Astrocyte (in vitro differentiated cells and primary cell): Measurements from ENCODE around the gene SQSTM1. TPM values are rescaled to one million over a fixed set of nuclear protein-coding genes. Genes with fewer than 3 reads are reported as not detected.

Source experiments
- DNase-seq: peaks from one replicate; pipeline ENCODE4 v3.0.0-alpha.2; 2010; ENCODE audit warnings: low read depth
- FAIRE-seq: peaks from 2 replicates; lab custom pipeline; 2011; peaks lifted over from hg19 to GRCh38; lab: Jason Lieb, UNC
- H2AFZ ChIP-seq: 2 replicates; pipeline ENCODE4 v1.6.0; 2012; ENCODE audit warnings: low read depth, low read length, inconsistent platforms
- H3K27ac ChIP-seq: 2 replicates; pipeline ENCODE4 v1.5.1; 2011; ENCODE audit warnings: low read depth, low read length, inconsistent platforms
- H3K27me3 ChIP-seq: 2 replicates; pipeline ENCODE4 v1.6.0; 2011; ENCODE audit warnings: low read length, inconsistent platforms; ENCODE audit not compliant: insufficient read depth
- H3K36me3 ChIP-seq: 2 replicates; pipeline ENCODE4 v1.5.1; 2011; ENCODE audit warnings: low read length, inconsistent platforms; ENCODE audit not compliant: insufficient read depth
- H3K4me1 ChIP-seq: 2 replicates; pipeline ENCODE4 v1.5.1; 2011; ENCODE audit warnings: low read length, inconsistent platforms; ENCODE audit not compliant: insufficient read depth
- H3K4me2 ChIP-seq: 2 replicates; pipeline ENCODE4 v1.6.0; 2012; ENCODE audit warnings: low read length, inconsistent platforms
- H3K4me3 ChIP-seq: 2 replicates; pipeline ENCODE4 v1.5.1; 2011; ENCODE audit warnings: low read depth, mild to moderate bottlenecking, low read length, inconsistent platforms; ENCODE audit not compliant: insufficient read depth
- H3K79me2 ChIP-seq: 2 replicates; pipeline ENCODE4 v1.6.0; 2012; ENCODE audit warnings: mild to moderate bottlenecking, low read length, inconsistent platforms; ENCODE audit not compliant: insufficient read depth
- H3K9ac ChIP-seq: 2 replicates; pipeline ENCODE4 v1.6.0; 2012; ENCODE audit warnings: mild to moderate bottlenecking, low read length, inconsistent platforms
- H3K9me3 ChIP-seq: 2 replicates; pipeline ENCODE4 v1.5.1; 2012; ENCODE audit warnings: low read depth, mild to moderate bottlenecking, low read length, inconsistent platforms; ENCODE audit not compliant: insufficient read depth
- H4K20me1 ChIP-seq: 2 replicates; pipeline ENCODE4 v1.6.0; 2012; ENCODE audit warnings: low read length, inconsistent platforms; ENCODE audit not compliant: insufficient read depth
- H3K27ac Mint-ChIP-seq: one replicate; pipeline ENCODE4 v1.8.0; 2021; ENCODE audit warnings: mild to moderate bottlenecking, mixed read lengths; ENCODE audit not compliant: unreplicated experiment
- H3K27me3 Mint-ChIP-seq: one replicate; pipeline ENCODE4 v1.8.0; 2021; ENCODE audit warnings: low read depth, mixed read lengths; ENCODE audit not compliant: unreplicated experiment
- H3K36me3 Mint-ChIP-seq: one replicate; pipeline ENCODE4 v1.8.0; 2021; ENCODE audit warnings: low read depth, mixed read lengths; ENCODE audit not compliant: unreplicated experiment
- H3K4me1 Mint-ChIP-seq: one replicate; pipeline ENCODE4 v1.8.0; 2021; ENCODE audit warnings: low read depth, mixed read lengths; ENCODE audit not compliant: unreplicated experiment
- H3K4me3 Mint-ChIP-seq: one replicate; pipeline ENCODE4 v1.8.0; 2021; ENCODE audit warnings: mild to moderate bottlenecking, moderate library complexity, mixed read lengths; ENCODE audit not compliant: unreplicated experiment
- H3K9me3 Mint-ChIP-seq: one replicate; pipeline ENCODE4 v1.8.0; 2021; ENCODE audit warnings: mild to moderate bottlenecking, mixed read lengths; ENCODE audit not compliant: unreplicated experiment
- CTCF ChIP-seq: IDR thresholded peaks from 2 replicates; pipeline ENCODE4 v1.5.1; 2011; ENCODE audit warnings: low read depth, mild to moderate bottlenecking, inconsistent platforms, low read length, moderate library complexity; ENCODE audit not compliant: insufficient read depth
- EZH2 ChIP-seq: IDR thresholded peaks from 2 replicates; pipeline ENCODE4 v1.6.1; 2012; ENCODE audit warnings: mild to moderate bottlenecking, low read length, inconsistent platforms; ENCODE audit not compliant: insufficient read depth
- microRNA-seq: library from miRNA; unstranded; fragments of <30 nt; microRNA quantifications from one replicate; pipeline ENCODE4 v1.2.0, GENCODE V29; 2020
- total RNA-seq: library from RNA; stranded (reverse); gene quantifications from 2 replicates; pipeline ENCODE4 v1.2.1, GENCODE V29; 2021

SQSTM1 gene
- total RNA-seq, 1 donor from 2014 or later: 262 TPM

GRCh38 chr5:179887095-179887494 is 66.4 kb downstream of the SQSTM1 start:
- no peak overlapping the region for H3K4me2 ChIP-seq
- no peak overlapping the region for H3K27ac ChIP-seq
- Mint-ChIP-seq H3K36me3 (peaks cover 64% of the 10 kb centered on the region), H3K4me3 (no peak overlapping the region), H3K27ac (no peak overlapping the region), H3K9me3 (peaks cover 10% of the 10 kb centered on the region), H3K27me3 (no peaks in the 10 kb centered on the region), H3K4me1 (no peaks in the 10 kb centered on the region)
- no peak overlapping the region for H3K4me3 ChIP-seq
- peaks cover 49% of the 10 kb centered on the region for H3K36me3 ChIP-seq
- H3K79me2 ChIP-seq: no peaks in the 10 kb centered on the region
- DNase-seq (no peak), FAIRE-seq (no peak)
- peaks cover 4% of the 10 kb centered on the region for H4K20me1 ChIP-seq
- H3K4me1 ChIP-seq: no peaks in the 10 kb centered on the region
- H3K9me3 ChIP-seq: peaks cover 11% of the 10 kb centered on the region
- no peak overlapping the region for H3K9ac ChIP-seq
- H3K27me3 ChIP-seq: no peaks in the 10 kb centered on the region
- TF ChIP-seq EZH2: no peak
- no peak for TF ChIP-seq CTCF
- H2AFZ ChIP-seq: no peak overlapping the region

Small RNA genes within 50 kb of the gene (microRNA-seq; reads per million reads assigned to microRNA genes)
- 61.0 reads per million, percentile 60 among the genes with 10 or more reads in this experiment for gene MIR1229

Other genes with a start within 250 kb of the SQSTM1 start
- 349 and 458 TPM in 2 replicates for gene HNRNPH1, start 197.2 kb upstream of the SQSTM1 start, total RNA-seq
- gene CBY3, start 139.9 kb upstream of the SQSTM1 start, total RNA-seq: not detected in 2 replicates
- 792 and 828 TPM in 2 replicates for gene CANX, start 121.9 kb upstream of the SQSTM1 start, total RNA-seq
- 24.7 and 26.0 TPM in 2 replicates for gene MAML1, start 88.1 kb upstream of the SQSTM1 start, total RNA-seq
- gene LTC4S, start 26.9 kb upstream of the SQSTM1 start, total RNA-seq: 1.2 and 1.3 TPM in 2 replicates
- 179 and 193 TPM in 2 replicates for gene MGAT4B, start 14.0 kb upstream of the SQSTM1 start, total RNA-seq
- 19.9 and 20.7 TPM in 2 replicates for gene MRNIP, start 37.9 kb downstream of the SQSTM1 start, total RNA-seq
- 85.1 and 89.9 TPM in 2 replicates for gene TBC1D9B, start 87.0 kb downstream of the SQSTM1 start, total RNA-seq